SK-MEL-5 (cell line): ENCODE measurements around the gene ANKRD55. TPM values are rescaled to one million over a fixed set of nuclear protein-coding genes. Genes with fewer than 3 reads are reported as not detected.

Experiments
- DNase-seq: peaks from one replicate; pipeline ENCODE4 v3.0.0-alpha.2; 2016; ENCODE audit warnings: low read depth, low spot score
- in situ Hi-C: cut with HindIII; loops from 2 replicates; pipeline ENCODE4 v1.10.0; 2016; ENCODE audit warnings: low sequenced_read_pairs, high pct_unique_total_duplicates, low pct_unique_long_range_greater_than_20kb
- total RNA-seq: library from RNA; depleted of rRNA; stranded (reverse); fragments of >200 nt; shearing (Covaris generic); gene quantifications from 2 replicates; pipeline ENCODE4 v1.2.3, GENCODE V29; 2014

The ANKRD55 gene
- total RNA-seq, 1 experiment from 2014 or later = not detected

- no peak for DNase-seq
- in situ Hi-C loops = no loop called here
Measured at GRCh38 chr5:56185768-56186311, 47.3 kb downstream of the ANKRD55 start.

- in situ Hi-C loops = no loop called here
Measured at GRCh38 chr5:56183506-56183905, 49.6 kb downstream of the ANKRD55 start.

GRCh38 chr5:56179442-56179841 lies 53.7 kb downstream of the ANKRD55 start:
- in situ Hi-C loops = no loop called here
- no peak for DNase-seq

More at GRCh38 chr5:56183506-56183905, 49.6 kb downstream of the ANKRD55 start:
- no peak for DNase-seq

- DNase-seq = no peak
- in situ Hi-C loops = no loop called here
Measured at GRCh38 chr5:56178823-56179222, 54.3 kb downstream of the ANKRD55 start.

- no peak for DNase-seq
- in situ Hi-C loops = no loop called here
Measured at GRCh38 chr5:56176871-56177533, 56.1 kb downstream of the ANKRD55 start.

GRCh38 chr5:56176155-56176798 lies 56.9 kb downstream of the ANKRD55 start:
- in situ Hi-C loops = no loop called here
- no peak for DNase-seq

- no peak for DNase-seq
- in situ Hi-C loops = no loop called here
Measured at GRCh38 chr5:56175488-56175887, 57.6 kb downstream of the ANKRD55 start.

GRCh38 chr5:56175021-56175420 lies 58.1 kb downstream of the ANKRD55 start:
- no peak for DNase-seq
- in situ Hi-C loops = no loop called here

- in situ Hi-C loops = no loop called here
Measured at GRCh38 chr5:56172241-56172640, 60.9 kb downstream of the ANKRD55 start.

GRCh38 chr5:56170557-56170956 lies 62.6 kb downstream of the ANKRD55 start:
- in situ Hi-C loops = no loop called here
- no peak for DNase-seq

More at GRCh38 chr5:56172241-56172640, 60.9 kb downstream of the ANKRD55 start:
- no peak for DNase-seq

- DNase-seq = no peak
- in situ Hi-C loops = no loop called here
Measured at GRCh38 chr5:56169949-56170348, 63.2 kb downstream of the ANKRD55 start.

- in situ Hi-C loops = no loop called here
- DNase-seq = no peak
Measured at GRCh38 chr5:56169281-56169680, 63.8 kb downstream of the ANKRD55 start.

GRCh38 chr5:56168066-56168478 lies 65.1 kb downstream of the ANKRD55 start:
- DNase-seq = no peak
- in situ Hi-C loops = no loop called here

- in situ Hi-C loops = no loop called here
Measured at GRCh38 chr5:56167519-56167918, 65.6 kb downstream of the ANKRD55 start.

GRCh38 chr5:56166671-56167385 lies 66.3 kb downstream of the ANKRD55 start:
- in situ Hi-C loops = no loop called here
- no peak for DNase-seq

More at GRCh38 chr5:56167519-56167918, 65.6 kb downstream of the ANKRD55 start:
- no peak for DNase-seq

GRCh38 chr5:56164376-56164775 lies 68.8 kb downstream of the ANKRD55 start:
- DNase-seq = peak; percentile 39
- in situ Hi-C loops = no loop called here

GRCh38 chr5:56161927-56162326 lies 71.2 kb downstream of the ANKRD55 start:
- in situ Hi-C loops = no loop called here

GRCh38 chr5:56161439-56161823 lies 71.7 kb downstream of the ANKRD55 start:
- DNase-seq = no peak
- in situ Hi-C loops = no loop called here

More at GRCh38 chr5:56161927-56162326, 71.2 kb downstream of the ANKRD55 start:
- DNase-seq = no peak
